HG03469 (cell line): ENCODE data around the gene CHD9.

Experiments
- ATAC-seq: cut with Tn5 transposase; IDR thresholded peaks from one replicate; pipeline ENCODE4 v1.9.1; 2021; ENCODE audit warnings: mild to moderate bottlenecking, moderate library complexity, moderate number of reproducible peaks; ENCODE audit not compliant: unreplicated experiment

The CHD9 gene

DNA sequence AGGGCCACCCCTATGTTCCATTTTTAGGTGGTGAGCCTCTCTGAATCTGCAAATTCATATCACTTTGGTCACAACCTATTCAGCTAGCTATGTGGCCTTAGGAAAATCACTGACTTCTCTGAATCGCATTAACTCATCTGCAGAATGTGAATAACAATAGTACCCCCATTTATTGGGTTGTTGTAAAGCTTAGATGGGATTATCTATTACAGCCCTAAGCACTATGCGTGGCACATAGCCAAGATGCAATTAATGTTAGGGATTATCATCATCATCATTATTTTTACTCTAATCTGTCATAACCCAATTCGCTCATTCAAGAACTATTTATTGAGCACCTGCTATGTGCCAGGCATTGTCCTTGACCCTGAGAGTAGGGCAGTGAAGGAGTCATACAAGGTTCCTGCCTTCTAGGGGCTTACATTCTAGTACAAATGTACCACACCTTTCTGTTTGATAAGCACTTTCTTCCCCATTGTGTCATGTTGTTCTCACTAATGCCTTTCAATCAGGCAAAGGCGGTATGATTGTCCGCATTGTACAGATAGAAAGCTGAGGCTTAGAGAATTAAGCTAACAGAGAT is 38.5 kb downstream of the CHD9 start:
- ATAC-seq: no peak

DNA sequence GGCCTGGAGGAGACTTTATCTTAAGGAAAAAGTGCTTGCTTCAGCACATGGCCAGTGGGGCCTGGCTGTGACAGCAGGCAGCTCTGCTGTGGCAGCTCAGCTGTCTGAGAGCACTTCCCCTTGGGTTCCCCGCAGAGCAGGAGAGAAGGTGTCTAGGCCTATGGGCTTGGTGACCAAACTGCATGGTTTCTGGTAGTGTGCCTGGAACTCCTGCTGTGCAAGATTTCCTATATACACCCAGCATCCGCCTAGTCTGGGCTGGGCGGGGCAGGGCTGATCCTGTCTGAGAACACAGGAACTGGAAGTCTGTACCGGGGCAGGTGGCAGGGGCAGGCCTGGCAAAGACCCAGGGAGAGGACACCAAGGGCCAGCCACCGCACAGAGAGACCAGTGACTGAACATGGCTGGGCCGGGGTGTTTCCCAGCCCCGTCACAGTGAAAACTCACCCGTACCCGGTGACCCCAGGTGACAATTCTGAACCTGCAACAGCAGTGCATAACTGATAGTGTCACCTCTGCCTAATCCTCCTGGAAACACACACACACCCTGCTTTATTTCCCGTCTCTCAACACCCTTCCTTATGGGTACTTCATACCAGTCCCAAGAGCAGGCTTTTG is 39.3 kb downstream of the CHD9 start:
- ATAC-seq: peak; percentile 48

DNA sequence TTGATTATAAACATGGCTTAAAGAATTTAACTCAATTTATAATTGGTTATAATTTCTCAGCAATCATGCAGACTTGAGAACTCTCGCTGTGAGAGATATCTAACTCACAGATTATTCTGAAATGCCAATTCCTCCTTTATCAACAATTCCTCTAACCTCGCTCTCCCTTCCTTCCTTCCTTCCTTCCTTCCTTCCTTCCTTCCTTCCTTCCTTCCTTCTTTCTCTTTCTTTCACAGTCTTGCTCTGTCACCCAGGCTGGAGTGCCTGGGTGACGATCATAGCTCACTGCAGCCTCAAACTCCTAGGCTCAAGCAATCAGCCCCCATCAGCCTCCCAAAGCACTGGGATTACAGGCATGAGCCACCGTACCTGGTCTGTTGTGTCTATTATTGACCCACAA is 42.4 kb downstream of the CHD9 start:
- no peak for ATAC-seq

DNA sequence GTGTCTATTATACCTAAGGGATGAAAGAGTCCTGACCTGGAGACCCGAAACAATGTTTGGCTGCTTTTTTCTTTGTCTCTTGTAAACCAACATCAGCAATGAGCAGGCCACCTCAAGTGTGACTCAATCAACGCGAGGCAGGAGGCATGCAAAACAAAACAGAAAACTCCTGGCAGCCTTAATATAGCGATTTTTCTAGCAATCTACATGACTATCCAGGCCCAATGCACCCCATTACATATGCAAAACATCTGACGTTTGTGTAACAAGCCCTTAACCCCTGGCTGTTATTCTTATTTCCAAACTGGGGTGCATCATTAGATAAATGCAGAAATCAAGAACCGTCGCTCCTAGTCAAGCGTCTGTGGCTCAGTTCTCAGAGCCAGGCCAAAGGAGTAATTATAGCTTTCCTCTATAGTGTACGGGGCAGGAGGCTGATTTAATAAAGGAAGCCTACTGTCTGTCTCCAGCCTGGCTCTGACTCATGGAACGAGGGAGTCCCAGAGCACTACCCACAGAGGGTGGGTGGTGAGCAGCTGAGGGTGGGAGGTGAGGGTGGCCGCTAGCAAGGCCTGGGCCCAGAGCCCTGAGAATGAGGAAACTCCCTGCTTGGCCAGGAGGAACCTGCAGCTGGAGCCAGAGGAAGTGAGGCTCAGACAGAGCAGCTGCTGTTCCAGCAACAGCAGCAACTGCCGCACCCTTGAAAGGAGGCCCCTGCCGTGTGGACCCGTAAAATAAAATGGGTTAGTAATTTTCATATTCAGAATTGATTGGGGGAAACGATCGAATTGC is 43.9 kb downstream of the CHD9 start:
- peak; percentile 45 for ATAC-seq

DNA sequence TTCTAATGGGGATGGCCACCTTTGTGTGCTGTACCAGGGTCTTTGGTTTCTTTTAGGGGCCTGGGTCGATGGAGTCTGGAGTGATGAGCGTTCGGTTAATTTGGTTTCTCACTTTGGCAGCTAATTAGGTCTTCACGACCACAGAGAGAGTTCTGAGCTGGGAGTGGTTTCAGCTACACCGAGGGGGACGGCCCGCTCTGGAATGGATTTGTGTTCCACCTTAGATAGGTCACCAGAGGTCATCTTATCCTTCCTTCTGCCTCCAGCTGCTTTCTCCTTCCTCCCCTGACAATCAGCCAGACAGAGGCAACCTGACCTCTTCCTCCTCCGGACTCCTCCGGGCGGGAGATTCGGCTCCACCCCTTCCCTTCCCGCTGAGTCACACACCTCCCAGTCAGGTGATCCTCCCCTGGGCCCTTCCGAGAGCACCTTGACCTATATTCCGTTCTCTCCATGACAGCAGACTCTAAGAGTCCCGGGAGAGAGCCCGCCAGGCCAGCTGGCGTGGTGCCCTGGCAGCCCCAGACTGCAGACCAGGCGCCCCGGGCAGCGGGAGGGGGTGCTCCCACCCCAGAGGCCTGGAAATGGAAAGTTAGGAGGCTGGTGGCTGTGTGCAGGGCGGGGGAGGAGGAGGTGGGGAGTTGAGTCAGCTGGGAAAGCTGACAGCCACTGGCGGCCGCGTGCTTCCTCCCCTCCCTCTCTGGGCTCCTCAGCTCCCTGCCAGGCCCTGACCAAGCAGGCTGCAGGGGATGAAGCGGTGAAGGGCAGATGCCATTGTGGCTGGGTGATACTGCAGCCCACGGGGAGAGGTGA is 44.7 kb downstream of the CHD9 start:
- peak; percentile 27 for ATAC-seq

DNA sequence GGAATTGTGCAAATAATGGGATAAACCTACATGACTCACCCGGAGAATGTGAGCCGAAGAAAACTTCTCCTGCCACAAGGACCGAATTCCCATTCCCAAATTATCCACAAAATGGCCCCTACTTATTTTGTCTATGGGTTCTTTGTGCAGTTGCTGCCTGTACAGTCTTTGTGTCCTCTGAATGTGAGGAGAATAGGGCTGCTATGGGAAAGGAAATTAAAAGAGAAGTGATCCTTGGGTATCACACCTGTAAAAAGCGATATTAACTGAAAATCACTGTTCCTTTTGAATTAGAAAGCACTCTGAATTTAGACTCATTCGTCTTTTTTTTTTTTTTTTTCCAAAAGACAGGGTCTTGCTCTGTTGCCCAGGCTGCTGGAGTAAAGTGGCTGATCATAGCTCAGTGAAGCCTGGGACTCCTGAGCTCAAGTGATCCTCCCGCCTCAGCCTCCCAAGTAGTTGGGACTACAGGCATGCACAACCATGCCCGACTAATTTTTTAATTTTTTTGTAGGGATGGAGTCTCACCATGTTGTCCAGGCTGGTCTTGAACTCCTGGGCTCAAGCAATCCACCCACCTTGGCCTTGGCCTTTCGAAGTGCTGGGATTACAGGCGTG is 45.4 kb downstream of the CHD9 start:
- no peak for ATAC-seq

DNA sequence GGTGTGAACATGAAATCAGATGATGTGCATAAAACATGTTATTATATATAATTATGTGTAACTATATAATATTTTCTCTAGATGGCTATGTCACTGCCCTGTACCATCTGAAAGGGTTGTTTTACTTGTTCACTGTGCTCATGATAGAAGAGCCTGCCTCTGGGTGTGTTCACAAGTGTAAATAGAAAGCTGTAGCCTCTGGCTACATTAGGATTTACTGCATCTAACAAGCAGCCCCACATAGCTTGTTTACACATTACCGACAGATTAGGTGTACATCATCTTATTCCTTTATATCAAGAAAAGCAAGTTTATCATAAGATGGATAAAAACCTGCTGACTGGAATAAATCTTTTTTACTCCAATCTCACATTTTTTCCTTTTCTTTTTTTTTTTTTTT is 46.1 kb downstream of the CHD9 start:
- no peak for ATAC-seq

DNA sequence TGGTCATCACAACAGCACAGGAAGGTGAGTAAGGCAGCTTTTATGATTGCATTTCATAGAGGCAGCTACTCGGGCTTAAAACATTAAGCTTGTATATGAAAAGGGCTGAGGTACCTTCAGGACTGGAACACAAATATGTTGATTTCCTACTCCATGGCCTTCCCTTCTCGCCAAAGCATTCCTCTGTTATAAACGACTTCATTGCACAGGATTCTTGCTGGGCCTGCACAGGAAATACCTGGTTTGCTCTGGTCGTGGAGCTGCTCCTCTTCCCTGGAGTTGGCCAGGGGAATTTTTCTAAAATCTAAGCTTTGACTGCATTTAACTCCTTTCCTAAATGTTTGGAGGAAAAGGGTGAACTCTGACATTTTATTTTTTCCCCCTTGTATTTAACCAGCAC is 49.0 kb downstream of the CHD9 start:
- ATAC-seq: no peak

DNA sequence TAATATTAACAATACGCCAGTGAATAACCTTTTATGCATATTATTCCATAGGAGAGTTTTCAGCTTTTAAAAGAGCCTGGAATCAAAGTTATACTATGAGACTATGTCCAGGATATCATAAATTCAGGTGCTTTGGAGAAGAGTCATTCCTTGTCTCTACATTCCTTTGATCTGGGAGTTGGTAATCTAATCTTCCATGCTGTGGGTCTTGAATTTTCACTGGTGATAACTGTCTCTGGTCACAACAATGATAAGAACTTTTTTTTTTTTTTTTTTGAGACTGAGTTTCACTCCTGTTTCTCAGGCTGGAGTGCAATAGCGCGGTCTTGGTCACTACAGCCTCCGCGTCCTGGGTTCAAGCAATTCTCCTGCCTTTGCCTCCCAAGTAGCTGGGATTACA is 50.8 kb downstream of the CHD9 start:
- ATAC-seq: no peak

DNA sequence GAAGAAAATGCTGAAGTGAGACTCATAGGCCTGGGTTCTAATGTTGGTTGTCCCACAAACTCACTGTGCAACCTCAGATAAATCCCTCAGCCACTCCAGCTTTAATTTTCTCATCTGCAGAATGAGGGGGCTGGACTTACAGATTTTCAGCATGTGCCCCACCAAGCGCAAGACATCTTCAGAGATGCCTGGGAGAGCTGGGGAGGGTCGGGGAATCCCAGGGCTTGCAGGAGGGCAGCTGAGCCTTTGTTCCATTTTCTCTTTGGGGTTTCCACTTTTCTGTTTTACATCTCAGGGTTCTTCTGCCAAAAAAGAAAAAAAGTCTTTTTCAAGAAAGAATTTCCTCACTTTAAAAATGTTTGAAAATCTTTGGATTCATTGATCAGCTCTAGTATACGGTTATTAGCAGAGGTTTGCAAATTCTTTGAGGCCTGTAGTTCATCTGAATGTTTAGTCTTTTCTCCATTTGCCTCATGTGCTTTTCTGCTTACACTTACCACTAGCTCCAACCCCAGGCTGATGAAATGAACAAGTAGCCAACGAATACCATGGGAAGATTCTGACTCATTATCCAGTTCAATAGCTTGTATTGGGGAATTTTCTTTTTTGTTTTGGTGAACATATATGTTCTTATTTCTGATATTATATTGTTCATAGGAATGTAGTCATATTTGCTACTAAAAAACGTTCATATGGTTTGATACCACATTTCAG is 56.4 kb downstream of the CHD9 start:
- ATAC-seq: no peak

DNA sequence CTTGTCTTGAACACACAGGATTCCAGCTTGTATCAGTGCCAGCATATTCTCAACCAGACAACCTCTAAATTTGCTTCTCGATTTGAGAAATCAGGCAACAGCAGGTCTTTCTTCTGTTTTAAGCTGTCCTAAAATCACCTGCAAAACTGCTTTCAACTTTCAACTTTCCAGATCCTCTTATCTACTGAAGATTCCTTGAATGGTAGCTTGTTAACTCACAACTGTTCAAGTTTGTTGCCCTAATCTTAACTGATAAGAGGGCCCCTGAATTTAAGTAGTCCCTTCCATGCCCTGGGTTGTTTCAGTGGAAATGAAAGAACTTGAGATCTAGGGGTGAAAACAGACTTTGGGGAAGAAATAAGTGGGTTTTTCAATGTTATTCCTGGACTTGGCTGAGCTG is 57.2 kb downstream of the CHD9 start:
- ATAC-seq: no peak

DNA sequence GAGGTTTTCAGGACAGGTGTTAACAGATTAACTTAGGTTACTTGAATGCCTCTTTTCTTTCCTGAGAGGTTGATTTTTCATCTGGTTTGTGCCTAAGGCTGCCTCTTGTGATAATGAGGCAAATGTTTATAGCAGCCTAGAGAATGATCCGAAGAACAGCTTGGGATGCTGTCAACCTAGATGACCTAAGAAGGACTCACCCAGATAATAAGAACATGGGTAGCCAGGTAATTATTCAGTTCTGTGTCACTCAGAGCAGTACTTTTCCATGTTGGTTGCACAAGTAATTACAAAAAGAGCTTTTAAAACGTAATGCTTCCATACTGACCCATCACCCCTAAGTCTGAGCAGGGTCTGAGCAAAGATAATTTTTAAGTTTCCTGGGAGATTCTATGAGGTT is 60.3 kb downstream of the CHD9 start:
- ATAC-seq: no peak

DNA sequence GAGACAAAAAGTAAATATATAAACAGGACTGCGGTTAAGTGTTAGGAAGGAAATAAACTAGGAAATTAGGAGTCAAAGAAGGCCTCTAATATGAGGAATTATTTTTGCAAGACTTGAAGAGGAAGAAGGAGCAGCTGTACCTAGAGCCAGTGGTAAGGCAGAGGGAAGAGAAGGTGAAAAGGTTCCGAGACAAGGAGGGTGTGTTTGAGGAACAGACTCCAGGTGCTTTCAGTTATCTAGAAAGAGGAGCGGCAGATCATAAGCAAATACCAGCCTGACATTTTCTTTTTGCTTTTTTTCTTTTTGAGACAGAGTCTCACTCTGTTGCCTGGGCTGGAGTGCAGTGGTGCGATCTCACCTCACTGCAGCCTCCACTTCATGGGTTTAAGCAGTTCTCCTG is 61.0 kb downstream of the CHD9 start:
- no peak for ATAC-seq

DNA sequence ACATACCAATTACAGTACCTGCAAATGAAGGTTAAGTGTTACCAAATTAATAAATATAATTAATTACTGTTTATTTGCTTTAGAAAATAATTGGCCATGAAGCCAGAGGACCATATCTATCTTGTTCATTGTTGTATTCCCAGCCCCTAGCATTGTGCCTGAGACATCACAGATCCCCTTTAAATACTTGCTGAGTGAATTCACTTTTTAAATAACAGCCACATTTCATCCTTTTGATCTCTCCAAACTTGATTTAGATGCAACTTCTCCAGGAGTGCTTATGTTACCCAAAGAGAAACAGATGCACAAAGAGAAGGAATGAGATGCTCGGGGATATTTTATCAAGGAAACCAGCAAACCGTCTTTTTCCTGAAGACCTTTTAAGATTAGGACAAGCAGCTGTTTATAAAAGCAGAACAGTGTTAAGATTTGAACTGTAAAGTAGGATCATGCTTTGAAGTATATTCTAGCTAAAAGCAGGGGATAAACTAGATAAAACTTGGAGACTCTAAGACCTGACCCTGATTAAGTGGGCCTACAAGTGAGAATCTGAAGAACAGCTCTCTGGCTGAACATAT is 66.3 kb downstream of the CHD9 start:
- no peak for ATAC-seq

DNA sequence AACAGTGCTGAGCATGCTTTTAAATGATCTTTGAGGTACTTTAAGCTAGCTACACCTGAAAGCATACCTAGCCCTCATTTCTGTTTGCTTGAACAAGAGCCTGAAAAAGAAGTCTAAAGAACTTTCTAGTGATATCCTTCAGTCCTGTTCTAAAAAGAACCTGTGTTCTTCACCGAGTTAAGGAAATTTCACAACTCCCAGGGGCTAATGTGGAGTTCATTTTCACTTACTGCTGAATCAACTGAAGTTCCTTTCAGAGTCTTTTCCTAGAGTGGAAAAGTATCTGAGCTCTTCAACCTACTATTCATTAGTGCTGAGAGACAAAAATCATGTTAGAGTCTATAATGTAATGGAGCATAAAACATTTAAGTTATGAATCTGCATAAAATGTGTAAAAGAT is 66.9 kb downstream of the CHD9 start:
- ATAC-seq: no peak

DNA sequence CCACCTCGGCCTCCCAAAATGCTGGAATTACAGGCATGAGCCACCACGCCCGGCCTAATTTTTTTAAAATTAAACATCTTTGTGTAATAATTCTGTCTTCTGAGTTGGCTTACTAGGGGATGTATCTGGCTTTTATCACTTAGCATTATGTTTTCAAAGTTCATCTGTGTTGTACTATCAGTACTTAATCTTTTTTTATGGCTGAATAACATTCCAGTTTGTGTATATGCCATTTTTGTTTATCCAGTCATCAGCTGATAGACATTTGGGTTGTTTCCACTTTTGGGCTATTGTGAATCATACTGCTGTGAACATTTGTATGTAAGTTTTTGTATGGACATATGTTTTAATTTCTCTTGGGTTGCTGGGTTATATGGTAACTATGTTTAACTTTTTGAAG is 69.0 kb downstream of the CHD9 start:
- ATAC-seq: no peak

DNA sequence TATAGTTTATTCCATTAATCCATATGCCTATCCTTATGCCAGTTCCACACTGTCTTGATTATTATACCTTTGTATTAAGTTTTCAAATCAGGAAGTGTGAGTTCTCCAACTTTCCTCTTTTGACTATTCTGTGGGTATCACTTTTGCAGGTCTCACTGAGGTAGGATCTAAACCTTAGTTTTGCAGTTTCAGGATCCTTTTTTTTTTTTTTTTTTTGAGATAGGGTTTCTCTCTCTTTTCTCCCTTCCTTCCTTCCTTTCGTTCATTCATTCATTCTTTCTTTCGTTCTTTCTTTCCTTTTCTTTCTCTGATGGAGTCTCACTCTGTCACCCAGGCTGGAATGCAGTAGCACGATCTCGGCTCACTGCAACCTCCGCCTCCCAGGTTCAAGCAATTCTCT is 71.6 kb downstream of the CHD9 start:
- no peak for ATAC-seq

DNA sequence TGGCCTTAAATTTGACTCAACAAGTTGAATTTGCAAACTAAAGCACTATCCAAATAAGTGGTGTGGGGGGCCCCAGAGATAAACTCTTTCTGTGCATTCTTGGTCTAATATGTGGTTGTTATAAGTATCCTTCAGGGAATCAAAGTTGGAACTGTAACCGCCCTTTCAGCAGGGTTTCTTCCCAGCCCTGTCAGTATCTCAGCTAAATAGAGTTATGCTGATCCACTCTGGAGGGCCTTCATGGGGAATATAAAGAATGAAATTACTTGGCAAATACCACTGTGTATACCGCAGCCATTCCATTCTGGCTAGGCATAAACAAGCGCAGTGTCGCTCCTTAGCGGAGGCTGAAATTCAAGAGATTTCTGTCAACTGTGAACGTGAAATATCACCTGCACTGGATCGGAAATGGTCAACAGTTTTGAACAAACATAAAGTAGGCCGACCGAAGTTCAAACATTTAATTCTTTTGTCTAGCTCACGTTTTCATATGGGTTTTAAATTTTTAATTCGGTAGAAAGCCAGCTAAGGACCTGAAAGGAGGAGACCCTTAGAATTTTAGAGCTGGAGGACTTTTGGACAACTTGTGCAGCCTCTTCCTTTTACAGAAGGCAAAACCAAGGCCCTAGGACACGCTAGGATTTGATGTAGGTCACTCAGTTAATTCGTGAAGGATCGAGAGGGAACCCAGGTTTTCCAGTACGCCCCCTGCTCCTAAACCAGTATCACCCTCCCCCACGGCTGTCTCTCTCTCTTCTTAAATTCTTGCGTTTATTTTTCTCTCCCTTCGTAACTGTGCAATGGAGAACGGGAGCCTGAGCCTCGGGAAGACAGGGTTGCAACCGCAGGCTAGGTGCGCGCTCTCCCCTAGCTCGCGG is 74.7 kb downstream of the CHD9 start:
- no peak for ATAC-seq
